GM10248 (cell line): ENCODE data around the gene ACSL5.
A peak's percentile ranks its signal among the peaks of the same experiment; 100 is the strongest.
"Not testable (repeated sequence)": the region's sequence is repeated elsewhere in the genome, so short reads cannot be mapped to it uniquely, and the experiment has no call there.

Experiments
- CTCF ChIA-PET: fragments of 300-600 bp; sonication (Branson Sonifier 250); formaldehyde crosslinking; extraction: SDS; loops from one replicate; lab custom pipeline; 2021; ENCODE audit warnings: antibody characterized with exemption; lab: Yijun Ruan, JAX
- POLR2A ChIA-PET: fragments of 350-650 bp; sonication (Branson Sonifier 250); formaldehyde crosslinking; extraction: SDS; loops from one replicate; lab custom pipeline; 2020; ENCODE audit warnings: antibody characterized with exemption; lab: Yijun Ruan, JAX
- DNase-seq: peaks from one replicate; pipeline ENCODE4 v3.0.0; 2012; ENCODE audit errors: extremely low spot score
- TF ChIP-seq, protein P1 (sequence below): IDR thresholded peaks from 2 replicates; pipeline ENCODE4 v1.5.1; 2012; ENCODE audit warnings: mild to moderate bottlenecking, low read depth; ENCODE audit errors: extremely low read depth, missing control alignments, control extremely low read depth

Gene ACSL5

DNA sequence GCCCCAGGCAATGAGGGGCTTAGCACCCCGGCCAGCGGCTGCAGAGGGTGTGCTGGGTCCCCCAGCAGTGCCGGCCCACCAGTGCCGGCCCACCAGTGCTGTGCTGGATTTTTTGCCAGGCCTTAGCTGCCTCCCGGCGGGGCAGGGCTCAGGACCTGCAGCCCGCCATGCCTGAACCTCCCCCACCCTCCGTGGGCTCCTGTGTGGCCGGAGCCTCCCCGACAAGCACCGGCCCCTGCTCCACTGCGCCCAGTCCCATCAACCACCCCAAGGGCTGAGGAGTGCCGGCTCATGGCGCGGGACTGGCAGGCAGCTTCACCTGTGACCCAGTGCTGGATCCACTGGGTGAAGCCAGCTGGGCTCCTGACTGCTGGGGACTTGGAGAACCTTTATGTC is 3.5 kb upstream of the ACSL5 start:
- CTCF ChIA-PET: interaction anchor here (1.6 to 2.4 kb wide), 2 partner anchors 14 to 19 kb away, joined by 3 to 8 read pairs; no protein-coding TSS in a partner anchor
- no peak for DNase-seq
- POLR2A ChIA-PET: no interaction called here
- TF ChIP-seq, protein P1, sequence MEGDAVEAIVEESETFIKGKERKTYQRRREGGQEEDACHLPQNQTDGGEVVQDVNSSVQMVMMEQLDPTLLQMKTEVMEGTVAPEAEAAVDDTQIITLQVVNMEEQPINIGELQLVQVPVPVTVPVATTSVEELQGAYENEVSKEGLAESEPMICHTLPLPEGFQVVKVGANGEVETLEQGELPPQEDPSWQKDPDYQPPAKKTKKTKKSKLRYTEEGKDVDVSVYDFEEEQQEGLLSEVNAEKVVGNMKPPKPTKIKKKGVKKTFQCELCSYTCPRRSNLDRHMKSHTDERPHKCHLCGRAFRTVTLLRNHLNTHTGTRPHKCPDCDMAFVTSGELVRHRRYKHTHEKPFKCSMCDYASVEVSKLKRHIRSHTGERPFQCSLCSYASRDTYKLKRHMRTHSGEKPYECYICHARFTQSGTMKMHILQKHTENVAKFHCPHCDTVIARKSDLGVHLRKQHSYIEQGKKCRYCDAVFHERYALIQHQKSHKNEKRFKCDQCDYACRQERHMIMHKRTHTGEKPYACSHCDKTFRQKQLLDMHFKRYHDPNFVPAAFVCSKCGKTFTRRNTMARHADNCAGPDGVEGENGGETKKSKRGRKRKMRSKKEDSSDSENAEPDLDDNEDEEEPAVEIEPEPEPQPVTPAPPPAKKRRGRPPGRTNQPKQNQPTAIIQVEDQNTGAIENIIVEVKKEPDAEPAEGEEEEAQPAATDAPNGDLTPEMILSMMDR: no peak

DNA sequence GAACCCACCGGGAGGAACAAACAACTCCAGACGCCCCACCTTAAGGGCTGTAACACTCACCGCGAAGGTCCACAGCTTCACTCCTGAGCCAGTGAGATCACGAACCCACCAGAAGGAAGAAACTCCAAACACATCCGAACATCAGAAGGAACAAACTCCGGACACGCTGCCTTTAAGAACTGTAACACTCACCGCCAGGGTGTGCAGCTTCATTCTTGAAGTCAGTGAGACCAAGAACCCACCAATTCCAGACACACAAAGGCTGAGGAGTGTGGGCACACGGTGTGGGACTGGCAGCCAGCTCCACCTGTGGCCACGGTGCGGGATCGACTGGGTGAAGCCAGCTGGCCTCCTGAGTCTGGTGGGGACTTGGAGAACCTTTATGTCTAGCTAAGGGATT is 2.6 kb upstream of the ACSL5 start:
- CTCF ChIA-PET: interaction anchor here (0.9 to 2.4 kb wide), 6 partner anchors 13 to 174 kb away, joined by 3 to 8 read pairs (median 3); no protein-coding TSS in a partner anchor
- DNase-seq, POLR2A ChIA-PET: not testable (repeated sequence)

DNA sequence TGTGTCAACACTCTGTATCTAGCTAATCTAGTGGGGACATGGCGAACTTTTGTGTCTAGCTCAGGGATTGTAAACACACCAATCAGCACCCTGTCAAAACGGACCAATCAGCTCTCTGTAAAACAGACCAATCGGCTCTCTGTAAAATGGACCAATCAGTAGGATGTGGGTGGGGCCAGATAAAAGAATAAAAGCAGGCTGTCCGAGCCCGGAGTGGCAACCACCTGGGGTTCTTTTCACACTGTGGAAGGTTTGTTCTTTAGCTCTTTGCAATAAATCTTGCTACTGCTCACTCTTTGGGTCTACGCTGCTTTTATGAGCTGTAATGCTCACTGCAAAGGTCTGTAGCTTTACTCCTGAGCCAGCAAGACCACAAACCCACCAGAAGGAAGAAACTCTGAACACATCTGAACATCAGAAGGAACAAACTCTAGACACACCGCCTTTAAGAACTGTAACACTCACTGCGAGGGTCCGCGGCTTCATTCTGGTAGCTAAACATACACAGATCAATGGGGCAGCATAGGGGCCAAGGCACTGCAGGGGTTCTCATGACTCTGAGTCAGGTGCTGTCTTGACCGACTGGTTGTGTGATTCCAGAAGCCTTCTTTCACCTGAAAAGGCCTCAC is 1.6 kb upstream of the ACSL5 start:
- DNase-seq, POLR2A ChIA-PET: not testable (repeated sequence)
- CTCF ChIA-PET: interaction anchor here (1.2 to 2.4 kb wide), 5 partner anchors 12 to 100 kb away, joined by 3 to 8 read pairs (median 3); no protein-coding TSS in a partner anchor

DNA sequence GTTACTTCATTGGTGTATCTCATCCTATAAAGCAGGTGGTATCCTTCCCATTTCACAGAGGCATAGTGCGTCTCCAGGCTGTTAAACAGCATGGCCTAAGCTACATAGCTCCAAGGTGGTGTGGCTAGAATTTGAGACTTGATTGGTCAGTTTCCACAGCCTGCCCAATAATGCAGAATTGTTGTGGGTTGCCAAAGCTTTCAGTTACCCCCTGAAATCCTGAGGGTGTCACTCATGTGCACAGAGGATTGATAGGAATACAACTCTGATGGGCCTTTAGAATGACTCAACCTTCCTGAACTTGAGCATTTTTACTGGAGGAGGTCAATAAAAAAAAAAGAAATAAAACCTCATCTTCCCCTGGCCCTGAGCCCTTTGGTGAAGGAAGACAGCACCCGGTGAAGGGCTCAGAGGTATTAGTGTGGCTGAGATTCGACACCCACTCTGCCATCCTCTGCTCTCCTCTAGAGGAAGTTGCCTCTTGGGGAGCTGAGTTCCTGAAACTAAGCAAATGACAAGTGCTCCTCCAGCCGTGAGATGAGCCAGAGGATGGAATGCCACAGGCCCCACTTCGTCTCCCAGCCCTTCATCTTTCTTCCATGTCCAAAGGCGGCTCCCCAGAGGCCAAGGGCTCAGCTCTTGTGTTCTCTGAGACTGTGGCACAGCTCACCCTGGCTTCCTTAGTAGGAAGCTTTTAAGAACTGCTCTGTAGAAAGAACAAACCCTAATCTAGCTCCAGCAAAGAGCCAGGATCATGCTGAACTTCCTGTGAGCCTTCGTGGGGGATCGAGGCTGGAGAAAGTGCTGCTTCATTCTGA is 1.0 kb downstream of the ACSL5 start:
- TF ChIP-seq, protein P1: no peak
- peak; percentile 52 for DNase-seq
- POLR2A ChIA-PET: interaction anchor here (1.5 kb wide), 1 partner anchor 9 kb away, joined by 3 read pairs; no protein-coding TSS in a partner anchor
- CTCF ChIA-PET: interaction anchor here (1.0 to 4.4 kb wide), 8 partner anchors 11 to 88 kb away, joined by 3 to 36 read pairs (median 4); no protein-coding TSS in a partner anchor

DNA sequence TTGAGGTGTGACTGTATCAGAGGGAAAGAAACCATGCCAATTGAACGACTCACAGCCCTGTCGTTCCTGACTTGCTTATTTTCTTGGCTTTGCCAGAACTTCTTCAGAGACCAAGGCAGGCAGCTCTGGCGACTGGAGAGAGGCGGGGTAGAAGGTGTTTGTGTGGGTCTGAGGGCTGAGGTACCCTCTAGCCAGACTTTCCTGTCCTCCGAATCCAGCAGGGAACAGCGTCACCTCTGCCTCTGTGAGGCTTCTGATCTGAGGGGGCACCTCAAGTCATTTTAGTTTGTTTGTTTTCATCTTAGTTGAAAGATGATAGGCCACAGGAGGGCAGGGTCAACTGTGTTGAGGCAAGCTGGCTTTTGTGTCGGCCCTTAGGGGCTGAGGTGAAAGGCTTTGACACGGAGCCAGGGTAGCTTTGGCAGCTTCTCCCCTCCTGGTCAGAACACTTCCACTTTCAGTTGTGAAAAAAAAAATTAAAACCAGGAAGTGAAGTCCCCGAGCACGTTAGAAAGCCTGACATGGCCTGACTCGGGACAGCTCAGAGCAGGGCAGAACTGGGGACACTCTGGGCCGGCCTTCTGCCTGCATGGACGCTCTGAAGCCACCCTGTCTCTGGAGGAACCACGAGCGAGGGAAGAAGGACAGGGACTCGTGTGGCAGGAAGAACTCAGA is 1.9 kb downstream of the ACSL5 start:
- POLR2A ChIA-PET: interaction anchor here (0.7 to 1.5 kb wide), 2 partner anchors 10 to 12 kb away, joined by 3 to 6 read pairs; no protein-coding TSS in a partner anchor
- CTCF ChIA-PET: interaction anchor here (1.0 to 4.4 kb wide), 11 partner anchors 11 to 238 kb away, joined by 3 to 36 read pairs (median 4); no protein-coding TSS in a partner anchor
- peak; percentile 84 for DNase-seq
- TF ChIP-seq, protein P1: peak; percentile 6

DNA sequence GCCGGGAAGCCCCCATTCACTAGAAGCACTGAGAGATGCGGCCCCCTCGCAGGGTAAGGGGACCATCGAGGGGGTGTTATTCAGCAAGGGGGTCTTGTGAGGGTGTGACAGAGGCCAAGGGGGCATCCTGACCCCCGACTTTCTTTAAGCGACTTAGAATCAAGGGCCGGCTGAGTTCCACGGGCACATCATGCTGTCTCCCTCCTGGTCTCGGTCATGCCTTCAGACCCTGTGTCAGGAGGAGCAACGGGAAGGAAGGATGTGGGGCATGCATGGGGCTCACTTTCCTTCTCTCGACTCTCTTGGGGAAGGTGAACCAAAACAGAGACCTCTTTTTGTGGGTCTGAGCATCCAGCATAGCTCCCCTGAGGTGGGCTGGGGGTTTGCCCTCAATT is 2.5 kb downstream of the ACSL5 start:
- POLR2A ChIA-PET: no interaction called here
- TF ChIP-seq, protein P1: no peak
- CTCF ChIA-PET: interaction anchor here (1.0 to 4.4 kb wide), 6 partner anchors 11 to 239 kb away, joined by 3 to 36 read pairs (median 4); no protein-coding TSS in a partner anchor
- DNase-seq: no peak

DNA sequence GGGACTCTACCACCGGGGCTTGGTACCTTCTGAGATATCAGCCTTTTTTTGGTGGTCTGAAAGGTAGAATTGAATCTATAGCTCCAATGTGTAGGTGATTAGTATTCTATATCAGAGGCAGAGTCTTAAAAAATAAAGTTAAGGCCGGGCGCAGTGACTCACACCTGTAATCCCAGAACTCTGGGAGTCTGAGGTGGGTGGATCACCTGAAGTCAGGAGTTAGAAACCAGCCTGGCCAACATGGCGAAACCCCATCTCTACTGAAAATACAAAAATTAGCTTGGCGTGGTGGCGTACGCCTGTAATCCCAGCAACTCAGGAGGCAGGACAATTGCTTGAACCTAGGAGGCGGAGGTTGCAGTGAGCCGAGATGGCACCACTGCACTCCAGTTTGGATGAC is 3.2 kb downstream of the ACSL5 start:
- CTCF ChIA-PET: interaction anchor here (1.2 to 4.4 kb wide), 3 partner anchors 10 to 240 kb away, joined by 4 to 36 read pairs (median 5); no protein-coding TSS in a partner anchor
- POLR2A ChIA-PET, DNase-seq: not testable (repeated sequence)
